Mammary epithelial cell (primary cell): Measurements from ENCODE around the gene DGKA.

ENCODE experiments used
- CTCF ChIP-seq, 2 donors: IDR thresholded peaks in 1 of 2; conservative IDR thresholded peaks in 1 of 2; 2 replicates each; pipeline ENCODE4 v1.5.1; 2011 to 2012; ENCODE audit warnings: inconsistent platforms in 2 of 2, low read length in 2 of 2, mild to moderate bottlenecking in 2 of 2, control low read depth in 1 of 2, low read depth in 1 of 2; ENCODE audit not compliant: insufficient read depth in 1 of 2; ENCODE audit errors: extremely low read depth in 1 of 2
- EZH2 ChIP-seq: IDR thresholded peaks from 2 replicates; pipeline ENCODE4 v1.6.1; 2012; ENCODE audit warnings: low read length, inconsistent platforms, borderline replicate concordance

GRCh38 chr12:55925870-55926737 is 4.9 kb upstream of the DGKA start:
- TF ChIP-seq CTCF (conservative IDR thresholded peaks at IDR 0.05 in 1 of 2, IDR thresholded peaks at IDR 0.05 in 1 of 2; ENCODE audit: extremely low read depth in 1 of 2, insufficient read depth in 1 of 2, low read depth in 1 of 2, low read length in 2 of 2) (no peak), EZH2 (no peak)
